ENCODE data around the gene ARSK. TPM values are rescaled to one million over a fixed set of nuclear protein-coding genes. Genes with fewer than 3 reads are reported as not detected.

The ARSK gene
- total and polyA plus RNA-seq, 12 donors: 2.4 to 6.3 (median 3.4) TPM

GRCh38 chr5:95649274-95649673, 94.4 kb downstream of the ARSK start:
- intact Hi-C loops (cut with DNase I): loop anchor here in 8 of 10 donors (5.0 to 10.0 kb wide), 6 partner anchors 83 to 686 kb away; partner anchors contain the start of genes RHOBTB3 (in 3 of the 8) and ELL2 (in 1 of the 8)
- no peak for DNase-seq
- no peak for ATAC-seq
- no peak for TF ChIP-seq CTCF (IDR thresholded peaks at IDR 0.05)
- H3K36me3 ChIP-seq: peaks cover 0 to 20% (median 0%) of the 10 kb centered on the region in 9 donors
- peaks cover 0 to 15% (median 9%) of the 10 kb centered on the region in 9 donors for H3K4me1 ChIP-seq
- no peaks in the 10 kb centered on the region for H3K9me3 ChIP-seq
- no peak overlapping the region for H3K27ac ChIP-seq
- H3K27me3 ChIP-seq: no peaks in the 10 kb centered on the region
- H3K4me3 ChIP-seq: no peak overlapping the region

- peaks cover 0 to 14% (median 9%) of the 10 kb centered on the region in 9 donors for H3K4me1 ChIP-seq
- no peak overlapping the region for H3K27ac ChIP-seq
- no peak for DNase-seq
- H3K36me3 ChIP-seq: peaks cover 0 to 20% (median 0%) of the 10 kb centered on the region in 9 donors
- intact Hi-C loops (cut with DNase I): loop anchor here in 8 of 10 donors (5.0 to 10.0 kb wide), 6 partner anchors 82 to 685 kb away; partner anchors contain the start of genes RHOBTB3 (in 3 of the 8) and ELL2 (in 1 of the 8)
- no peaks in the 10 kb centered on the region for H3K27me3 ChIP-seq
- TF ChIP-seq CTCF (IDR thresholded peaks at IDR 0.05): no peak
- ATAC-seq: no peak
- no peaks in the 10 kb centered on the region for H3K9me3 ChIP-seq
- no peak overlapping the region for H3K4me3 ChIP-seq
These were observed 95.1 kb downstream of the ARSK start for GRCh38 chr5:95649842-95650620.

GRCh38 chr5:95652849-95653248, 97.9 kb downstream of the ARSK start:
- 92 to 94% methylated on average over 1 of the region's 1 CpG for WGBS, 2 donors
- no peaks in the 10 kb centered on the region for H3K9me3 ChIP-seq
- TF ChIP-seq CTCF (IDR thresholded peaks at IDR 0.05): no peak
- no peak overlapping the region for H3K27ac ChIP-seq
- intact Hi-C loops (cut with DNase I): no loop called here
- no peak for DNase-seq
- H3K27me3 ChIP-seq: no peaks in the 10 kb centered on the region
- H3K4me3 ChIP-seq: no peak overlapping the region
- peaks cover 0 to 2% (median 0%) of the 10 kb centered on the region in 9 donors for H3K4me1 ChIP-seq
- H3K36me3 ChIP-seq: peaks cover 0 to 20% (median 0%) of the 10 kb centered on the region in 9 donors
- no peak for ATAC-seq

GRCh38 chr5:95654196-95654595, 99.3 kb downstream of the ARSK start:
- H3K36me3 ChIP-seq: peaks cover 0 to 20% (median 0%) of the 10 kb centered on the region in 9 donors
- no peak for TF ChIP-seq CTCF (IDR thresholded peaks at IDR 0.05)
- DNase-seq: no peak

More at GRCh38 chr5:95654196-95654595, 99.3 kb downstream of the ARSK start:
- Histone ChIP-seq H3K4me1 (no peaks in the 10 kb centered on the region), H3K27ac (no peak overlapping the region), H3K9me3 (no peaks in the 10 kb centered on the region), H3K27me3 (no peaks in the 10 kb centered on the region), H3K4me3 (no peak overlapping the region)
- 97 to 98% methylated on average over 3 of the region's 3 CpGs for WGBS, 2 donors
- no peak for ATAC-seq
- intact Hi-C loops (cut with DNase I): no loop called here

Other genes with a start within 250 kb of the ARSK start
- gene FAM81B, start 163.7 kb upstream of the ARSK start, total RNA-seq: 10 to 100 TPM in 3 of 10 donors, 1 to 10 TPM in 7; 1.0 to 19.5 (median 6.9) TPM
- 1 to 10 TPM in 1 of 2 donors, under 1 TPM in 1; 0.12 to 9.1 TPM for gene FAM81B, start 163.7 kb upstream of the ARSK start, polyA plus RNA-seq
- gene SKIC3, start 124 bp upstream of the ARSK start, total RNA-seq: 10 to 100 TPM; 53.5 to 74.9 (median 68.6) TPM
- gene SKIC3, start 124 bp upstream of the ARSK start, polyA plus RNA-seq: 10 to 100 TPM; 15.3 to 16.7 TPM
- gene GPR150, start 65.0 kb downstream of the ARSK start, total RNA-seq: under 1 TPM in 2 of 10 donors, not detected in 8; 0.10 to 0.12 TPM
- gene GPR150, start 65.0 kb downstream of the ARSK start, polyA plus RNA-seq: under 1 TPM; 0.01 to 0.15 TPM
- gene RFESD, start 91.7 kb downstream of the ARSK start, total RNA-seq: 1 to 10 TPM; 2.4 to 5.3 (median 3.8) TPM
- 1 to 10 TPM; 4.0 to 4.6 TPM for gene RFESD, start 91.7 kb downstream of the ARSK start, polyA plus RNA-seq
- not detected for gene SPATA9, start 127.9 kb downstream of the ARSK start, total RNA-seq
- gene SPATA9, start 127.9 kb downstream of the ARSK start, polyA plus RNA-seq: under 1 TPM; 0.13 to 0.59 TPM
- 100 to 1,000 TPM in 2 of 10 donors, 10 to 100 TPM in 8; 73.1 to 124 (median 94.4) TPM for gene RHOBTB3, start 176.2 kb downstream of the ARSK start, total RNA-seq
- 10 to 100 TPM; 15.0 to 30.4 TPM for gene RHOBTB3, start 176.2 kb downstream of the ARSK start, polyA plus RNA-seq